GM18870 (cell line): ENCODE measurements around the gene ZPBP2.
"Not testable (repeated sequence)": the region's sequence is repeated elsewhere in the genome, so short reads cannot be mapped to it uniquely, and the experiment has no call there.

ENCODE experiments used
- ATAC-seq: cut with Tn5 transposase; IDR thresholded peaks from one replicate; pipeline ENCODE4 v1.9.1; 2021; ENCODE audit warnings: moderate library complexity; ENCODE audit not compliant: unreplicated experiment

The ZPBP2 gene

DNA sequence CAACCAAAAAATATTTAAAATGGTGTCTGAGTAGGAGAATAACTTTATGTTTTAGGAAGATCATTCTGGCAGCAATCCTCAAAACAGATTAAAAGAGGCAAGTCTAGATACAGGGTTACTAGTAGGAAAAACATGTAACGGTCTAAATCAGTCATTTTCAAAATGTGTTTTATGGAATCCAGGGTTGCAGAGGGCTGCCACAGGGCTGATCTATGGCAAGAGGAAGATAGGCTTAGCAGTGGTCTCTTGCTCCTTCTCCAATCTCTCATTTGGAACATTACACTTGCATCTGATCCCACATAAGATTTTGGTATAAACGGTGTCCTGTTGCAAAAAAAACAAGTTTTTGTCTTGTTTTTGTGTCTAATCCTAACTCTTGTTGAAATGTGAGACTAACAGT, 13.1 kb upstream of the ZPBP2 start:
- no peak for ATAC-seq

DNA sequence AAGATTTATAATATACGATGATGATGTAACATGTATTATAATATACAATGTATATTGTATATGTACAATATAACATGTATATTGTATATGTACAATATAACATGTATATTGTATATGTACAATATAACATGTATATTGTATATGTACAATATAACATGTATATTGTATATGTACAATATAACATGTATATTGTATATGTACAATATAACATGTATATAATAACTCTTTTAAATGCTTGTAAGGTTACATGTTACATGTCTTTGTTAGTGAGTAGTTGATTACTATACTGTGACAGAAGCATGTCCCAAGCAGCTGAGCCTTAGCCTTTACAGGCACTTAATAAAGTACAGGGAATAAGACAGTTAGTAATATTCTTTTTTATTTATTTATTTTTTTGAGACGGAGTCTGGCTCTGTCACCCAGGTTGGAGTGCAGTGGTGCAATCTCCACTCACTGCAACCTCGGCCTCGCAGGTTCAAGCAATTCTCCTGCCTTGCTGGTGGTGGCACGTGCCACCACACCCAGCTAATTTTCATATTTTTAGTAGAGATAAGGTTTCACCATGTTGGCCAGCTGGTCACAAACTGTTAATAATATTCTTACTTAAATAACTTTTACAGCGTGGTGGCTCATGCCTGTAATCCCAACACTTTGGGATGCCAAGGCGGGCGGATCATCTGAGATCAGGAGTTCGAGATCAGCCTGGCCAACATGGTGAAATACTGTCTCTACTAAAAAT, 11.9 kb upstream of the ZPBP2 start:
- not testable (repeated sequence) for ATAC-seq

GRCh38 chr17:39861235-39861634, 6.8 kb upstream of the ZPBP2 start:
- no peak for ATAC-seq

DNA sequence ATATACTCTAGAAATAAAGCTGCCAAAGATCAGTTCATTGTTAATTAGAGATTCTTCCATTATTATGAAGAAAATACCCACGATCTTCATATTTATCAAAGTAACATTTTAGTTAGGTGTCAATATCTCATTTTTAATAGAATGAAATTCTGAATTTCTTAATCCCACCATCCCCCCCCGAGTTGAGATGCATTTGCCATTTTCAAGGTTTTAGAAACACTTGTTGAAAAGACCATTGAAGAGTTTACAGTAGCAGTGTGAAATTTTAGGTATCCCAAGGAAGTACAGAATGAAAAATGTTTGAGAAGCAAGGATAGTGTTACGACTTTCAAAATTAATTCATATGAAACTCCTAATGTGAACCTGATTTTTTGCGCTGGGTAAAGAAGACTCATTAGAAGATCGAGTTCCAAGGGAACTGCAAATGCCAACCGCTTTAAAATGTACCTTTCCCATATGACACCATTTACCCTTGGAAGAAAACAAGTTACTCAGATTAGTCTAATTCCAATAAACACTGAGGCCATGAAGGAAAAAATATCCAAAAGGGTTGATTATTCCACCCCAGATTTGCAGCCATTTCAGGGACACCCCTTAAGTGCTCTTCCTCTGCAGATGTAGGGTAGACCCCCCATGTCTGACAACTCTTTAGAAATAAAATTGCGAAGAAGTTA, 4.6 kb upstream of the ZPBP2 start:
- ATAC-seq, result no peak

GRCh38 chr17:39863918-39864746, 3.9 kb upstream of the ZPBP2 start, which contains the start of gene IKZF3:
IKZF3 (minus strand) TSS chr17:39864312; CDS start chr17:39864126, 186 bp downstream.
- no peak for ATAC-seq

- no peak for ATAC-seq
Observed at GRCh38 chr17:39866013-39866730, 1.8 kb upstream of the ZPBP2 start.

DNA sequence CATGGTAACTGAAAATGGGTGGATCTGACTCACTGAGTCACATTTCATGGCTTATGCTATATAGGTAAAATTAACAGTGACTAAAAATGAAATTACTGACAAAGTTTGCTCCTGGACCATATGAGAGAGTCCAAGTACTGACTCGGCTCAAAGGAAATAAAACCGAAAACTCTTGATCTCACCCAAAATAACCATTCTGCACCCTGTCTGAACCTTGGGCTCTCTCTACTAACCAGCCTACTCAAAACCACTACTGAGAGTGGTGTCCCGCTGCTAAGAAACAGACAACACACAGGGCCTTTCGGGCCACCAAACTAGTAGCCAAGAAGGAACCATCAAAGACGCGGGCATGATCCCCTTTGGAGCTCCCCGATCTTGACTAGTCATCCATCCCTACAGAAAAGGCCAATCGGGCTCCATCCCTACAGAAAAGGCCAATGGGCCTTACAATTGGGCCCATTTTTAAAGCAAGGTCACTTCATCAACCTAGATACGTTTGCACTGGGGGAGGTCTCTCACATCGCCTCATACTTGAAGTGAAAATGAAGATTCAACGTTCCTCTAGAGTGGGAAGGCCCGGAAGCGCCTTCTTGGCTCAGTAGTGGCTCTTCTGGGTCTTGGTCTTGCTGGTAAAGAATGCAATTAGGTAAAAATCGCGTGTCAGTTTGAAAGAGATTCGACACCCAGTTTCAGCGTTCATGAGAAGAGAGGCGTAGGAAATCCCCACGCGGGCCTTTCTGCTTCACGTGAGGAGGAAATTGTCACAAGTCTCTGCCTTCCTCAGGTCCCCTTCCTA, 720 bp upstream of the ZPBP2 start:
- ATAC-seq, result peak; percentile 59

- ATAC-seq, result no peak
Observed at GRCh38 chr17:39868554-39868942, 546 bp downstream of the ZPBP2 start.

- ATAC-seq, result no peak
Observed at GRCh38 chr17:39870776-39871175, 2.8 kb downstream of the ZPBP2 start.

DNA sequence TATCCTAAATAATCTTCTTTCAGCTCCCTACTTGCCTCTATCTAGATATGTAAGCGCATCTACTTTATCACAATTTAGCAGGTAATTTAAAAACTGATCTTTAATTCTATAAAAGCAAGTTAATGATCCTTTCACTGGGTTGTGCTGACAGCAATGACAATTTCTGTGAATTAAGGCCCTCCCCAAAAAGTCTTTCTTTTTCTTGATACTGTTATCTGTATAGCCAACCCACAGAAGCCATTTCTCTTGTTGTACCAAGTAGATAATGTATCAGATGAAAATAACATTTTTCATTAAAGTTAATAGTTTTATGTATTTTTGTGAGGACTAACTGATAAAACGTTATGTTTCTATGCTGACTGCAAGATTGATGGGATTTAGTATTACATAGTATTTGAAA, 3.8 kb downstream of the ZPBP2 start:
- no peak for ATAC-seq

GRCh38 chr17:39872751-39873150, 4.7 kb downstream of the ZPBP2 start:
- ATAC-seq, result no peak

DNA sequence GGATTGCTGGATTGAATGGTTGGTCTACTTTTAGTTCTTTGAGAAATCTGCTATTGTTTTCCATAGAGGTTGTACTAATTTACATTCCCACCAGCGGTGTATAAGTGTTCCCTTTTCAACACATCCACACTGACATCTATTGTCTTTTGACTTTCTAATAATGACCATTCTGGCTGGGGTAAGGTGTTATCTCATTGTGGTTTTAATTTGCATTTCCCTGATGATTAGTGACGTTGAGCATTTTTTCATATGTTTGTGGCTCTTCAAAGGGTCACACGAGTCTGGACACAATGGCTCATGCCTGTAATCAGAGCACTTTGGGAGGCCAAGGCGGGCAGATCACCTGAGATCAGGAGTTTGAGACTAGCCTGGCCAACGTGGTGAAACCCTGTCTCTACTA, 18.1 kb downstream of the ZPBP2 start:
- ATAC-seq, result not testable (repeated sequence)

DNA sequence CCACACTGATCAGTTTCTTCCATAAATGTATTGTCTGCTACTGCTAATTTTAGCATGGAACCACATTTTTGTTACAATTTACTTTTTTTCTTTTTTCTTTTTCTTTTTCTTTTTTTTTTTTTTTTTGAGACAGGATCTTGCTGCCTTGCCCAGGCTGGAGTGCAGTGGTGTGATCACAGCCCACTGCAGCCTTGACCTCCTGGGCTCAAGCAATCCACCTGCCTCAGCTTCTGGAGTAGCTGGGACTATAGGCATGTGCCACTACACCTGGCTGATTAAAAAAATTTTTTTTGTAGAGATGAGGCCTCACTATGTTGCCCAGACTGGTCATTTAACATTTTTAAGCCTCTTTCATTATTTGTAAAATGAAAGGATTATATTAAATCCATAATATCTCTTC, 19.1 kb downstream of the ZPBP2 start:
- ATAC-seq, result no peak

DNA sequence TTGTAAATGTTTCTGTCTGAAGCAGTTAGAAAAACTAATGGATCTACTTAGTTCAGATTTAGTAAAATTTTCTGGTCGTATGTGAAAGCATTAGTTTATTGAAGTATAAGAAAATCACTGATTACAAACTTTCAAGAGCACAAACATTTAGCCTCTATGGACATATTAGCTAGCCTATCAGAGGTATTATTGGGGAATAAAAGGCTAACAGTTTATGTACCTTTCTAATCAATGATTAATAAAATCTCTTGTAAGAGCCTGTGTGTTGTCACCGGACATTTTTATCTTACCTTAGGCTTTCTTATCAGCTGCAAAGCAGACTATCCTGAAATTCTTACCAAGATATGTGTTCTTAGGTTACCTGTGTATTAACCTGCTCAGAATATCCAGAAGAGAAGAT, 21.2 kb downstream of the ZPBP2 start:
- no peak for ATAC-seq

DNA sequence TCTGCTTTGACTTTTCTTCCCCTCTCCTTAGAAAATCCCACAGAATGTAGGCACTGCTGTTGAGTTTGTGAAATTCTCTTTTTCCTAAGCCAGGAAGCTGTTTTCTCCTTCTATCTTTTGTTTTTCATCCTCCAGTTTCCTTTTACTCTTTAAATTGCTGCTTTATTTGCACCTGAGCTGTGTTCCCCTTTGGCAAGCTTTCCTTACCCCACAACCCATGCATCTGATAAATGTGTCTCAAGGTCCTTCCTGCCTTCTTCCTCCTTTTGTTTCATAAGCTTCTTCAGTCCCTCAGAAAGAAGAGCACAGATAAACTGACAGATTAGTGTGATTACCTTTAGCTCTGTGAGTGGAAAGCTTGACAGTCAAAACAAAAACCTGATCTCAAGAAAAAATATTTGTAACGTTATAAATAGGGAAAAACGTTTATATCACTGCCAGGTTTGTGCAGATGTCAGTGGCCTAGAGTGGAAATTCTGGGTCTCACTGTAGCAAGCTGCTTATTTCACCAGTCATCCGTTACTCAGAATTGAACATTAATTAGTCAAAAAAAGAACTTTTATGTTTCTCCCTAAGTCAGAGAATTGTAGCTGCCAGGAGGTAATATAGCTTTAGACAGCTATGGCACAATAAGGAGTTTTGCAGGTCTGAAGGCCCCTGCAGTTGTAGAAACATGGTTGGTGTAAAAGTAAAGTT, 26.8 kb downstream of the ZPBP2 start:
- no peak for ATAC-seq

GRCh38 chr17:39898088-39898487, 30.1 kb downstream of the ZPBP2 start:
- no peak for ATAC-seq

DNA sequence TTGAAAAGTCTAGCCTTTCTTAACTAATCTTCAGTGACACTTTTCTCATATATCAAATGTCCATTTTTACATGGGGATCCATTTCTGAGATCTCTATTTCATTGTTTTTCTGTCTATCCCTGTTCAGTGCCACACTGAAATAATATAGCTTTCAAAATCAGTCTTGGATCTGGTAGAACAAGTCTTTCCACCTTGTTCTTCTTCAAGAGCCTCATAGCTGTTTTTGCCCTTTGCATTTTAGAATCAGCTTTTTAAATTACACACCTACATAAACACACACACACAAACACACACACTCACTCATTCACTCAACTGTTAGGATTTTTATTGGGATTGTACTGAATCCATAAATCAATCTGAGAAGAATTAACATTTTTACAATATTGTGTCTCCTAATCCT, 31.2 kb downstream of the ZPBP2 start:
- no peak for ATAC-seq

DNA sequence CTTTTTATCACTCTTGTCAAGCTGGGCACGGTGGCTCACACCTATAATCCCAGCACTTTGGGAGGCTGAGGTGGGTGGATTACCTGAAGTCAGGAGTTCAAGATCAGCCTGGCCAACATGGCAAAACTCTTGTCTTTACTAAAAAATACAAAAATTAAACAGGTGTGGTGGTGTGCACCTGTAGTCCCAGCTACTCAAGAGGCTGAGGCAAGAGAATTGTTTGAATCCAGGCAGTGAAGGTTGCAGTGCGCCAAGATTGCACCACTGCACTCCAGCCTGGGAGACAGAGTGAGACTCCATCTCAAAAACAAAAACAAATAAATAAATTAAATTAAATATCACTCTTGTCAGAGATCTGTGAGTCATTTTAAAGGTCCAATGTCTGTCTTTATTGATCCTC, 34.0 kb downstream of the ZPBP2 start:
- ATAC-seq, result not testable (repeated sequence)

- no peak for ATAC-seq
Observed at GRCh38 chr17:39903158-39903884, 35.3 kb downstream of the ZPBP2 start.
